HG02610 (cell line): ENCODE data around the gene ARHGDIG.
"Not testable (repeated sequence)": the region's sequence is repeated elsewhere in the genome, so short reads cannot be mapped to it uniquely, and the experiment has no call there.

Experiments
- ATAC-seq: cut with Tn5 transposase; IDR thresholded peaks from one replicate; pipeline ENCODE4 v1.9.1; 2021; ENCODE audit warnings: mild to moderate bottlenecking, moderate library complexity; ENCODE audit not compliant: unreplicated experiment

The ARHGDIG gene

GRCh38 chr16:263182-263774 lies 17.1 kb upstream of the ARHGDIG start:
- ATAC-seq: no peak

GRCh38 chr16:263944-264343 lies 16.4 kb upstream of the ARHGDIG start:
- ATAC-seq: no peak

GRCh38 chr16:264440-264951 lies 15.9 kb upstream of the ARHGDIG start:
- no peak for ATAC-seq

- ATAC-seq: no peak
These were observed 15.3 kb upstream of the ARHGDIG start for GRCh38 chr16:265002-265529.

- no peak for ATAC-seq
These were observed 14.7 kb upstream of the ARHGDIG start for GRCh38 chr16:265711-266110.

- ATAC-seq: no peak
These were observed 13.9 kb upstream of the ARHGDIG start for GRCh38 chr16:266258-267164.

GRCh38 chr16:267562-267961 lies 12.8 kb upstream of the ARHGDIG start:
- ATAC-seq: not testable (repeated sequence)

- no peak for ATAC-seq
These were observed 12.0 kb upstream of the ARHGDIG start for GRCh38 chr16:268141-269053.

- no peak for ATAC-seq
These were observed 11.2 kb upstream of the ARHGDIG start for GRCh38 chr16:269061-269796.

GRCh38 chr16:270381-271255 lies 9.8 kb upstream of the ARHGDIG start:
- ATAC-seq: no peak

GRCh38 chr16:272633-273546 lies 7.5 kb upstream of the ARHGDIG start:
- ATAC-seq: no peak

GRCh38 chr16:273547-274421 lies 6.6 kb upstream of the ARHGDIG start:
- ATAC-seq: no peak

- no peak for ATAC-seq
These were observed 5.2 kb upstream of the ARHGDIG start for GRCh38 chr16:275041-275641.

- ATAC-seq: no peak
These were observed 4.6 kb upstream of the ARHGDIG start, which contains the start of gene RGS11 for GRCh38 chr16:275786-276232. Gene RGS11, minus strand, starts transcription at chr16:275944. Its CDS starts 33 bp downstream, at chr16:275911.

- ATAC-seq: no peak
These were observed 3.8 kb upstream of the ARHGDIG start for GRCh38 chr16:276426-277077.

- no peak for ATAC-seq
These were observed 1.5 kb upstream of the ARHGDIG start for GRCh38 chr16:278863-279366.
